Measurements from ENCODE around the gene CHRNB2. TPM values are rescaled to one million over a fixed set of nuclear protein-coding genes. Genes with fewer than 3 reads are reported as not detected.

CHRNB2 gene
- total and polyA plus RNA-seq, 2 of the 8 experiments (the other 6 are each of a cell fraction or from before 2014, with no cell fraction given) = 3.1 to 4.1 TPM

DNA sequence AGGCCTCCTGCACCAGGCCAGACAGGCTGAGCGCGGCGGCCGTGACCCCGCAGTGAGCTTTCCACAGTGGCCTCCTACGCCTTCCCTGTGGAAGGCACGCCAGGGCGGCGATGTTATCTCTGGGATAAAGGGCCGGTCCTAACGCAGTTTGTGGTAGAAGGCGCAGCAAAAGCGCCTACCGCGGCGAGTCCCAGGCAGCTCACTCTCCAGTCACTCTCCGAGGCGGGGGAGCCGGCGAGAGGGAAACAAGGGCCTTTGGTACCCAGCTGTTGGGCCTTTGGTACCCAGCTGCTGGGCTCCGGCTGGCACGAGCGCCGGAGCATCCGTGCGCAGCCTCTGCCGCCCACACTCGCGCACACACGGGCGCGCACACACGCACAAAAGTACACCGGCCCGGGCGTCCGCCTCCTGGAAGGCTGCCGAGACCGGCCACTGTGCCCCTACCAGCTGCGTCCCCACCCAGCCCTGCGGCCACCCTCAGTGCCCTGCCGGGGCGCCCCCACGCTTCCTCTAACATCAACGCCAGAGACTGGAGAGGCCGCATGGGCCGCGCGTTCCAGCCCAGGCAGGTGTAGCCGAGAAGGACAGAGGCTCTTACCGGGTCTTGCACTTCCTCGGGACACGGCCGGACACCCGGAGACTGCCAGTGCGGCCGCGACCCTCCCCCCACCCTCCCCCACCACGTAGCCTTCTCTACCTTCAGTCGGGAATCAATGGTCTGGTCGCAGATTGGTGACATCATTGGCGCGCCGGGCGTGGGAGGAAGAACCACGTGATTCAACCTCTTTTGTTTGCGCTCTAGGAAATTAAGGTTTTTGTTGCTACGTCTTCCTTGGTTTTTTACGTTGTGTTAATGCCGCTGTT, 59.9 kb downstream of the CHRNB2 start:
- Histone ChIP-seq H3K79me1 (ENCODE audit: low read depth, low read length) (peaks cover 15% of the 10 kb centered on the region), H3K56ac (replicated peaks; ENCODE audit: insufficient read length, low read depth, low read length) (peak overlapping the region; percentile 84), H3K36me3 (ENCODE audit: control insufficient read depth in 2 of 4, insufficient read depth in 4 of 4, low read length in 3 of 4) (peaks cover 0 to 4% (median 0%) of the 10 kb centered on the region in 4 experiments; a peak in 2 of 8 replicates), H3K4me1 (replicated peaks in 1 of 4; ENCODE audit: control insufficient read depth in 3 of 4, insufficient read depth in 4 of 4, low read length in 3 of 4) (peaks cover 0 to 5% (median 1%) of the 10 kb centered on the region in 4 experiments; a peak in 2 of 7 replicates), H3K27ac (ENCODE audit: low read depth, low read length) (peak overlapping the region; percentile 94), H4K91ac (replicated peaks; ENCODE audit: insufficient read length, low read length) (peak overlapping the region; percentile 50), H2BK12ac (ENCODE audit: low read depth, low read length) (no peak overlapping the region; the same call in 1 of the 2 replicates), H3K14ac (ENCODE audit: insufficient read length) (no peak overlapping the region), H3K27me3 (replicated peaks in 1 of 4; ENCODE audit: control insufficient read depth in 3 of 4, extremely low read depth in 1 of 4, insufficient read depth in 3 of 4, low read length in 3 of 4) (no peaks in the 10 kb centered on the region), H3K9me3 (ENCODE audit: insufficient read depth in 2 of 2, low read depth in 1 of 2, low read length in 1 of 2) (peaks cover 0 to 6% of the 10 kb centered on the region in 2 experiments; a peak in 1 of 4 replicates), H3K18ac (ENCODE audit: extremely low read depth, low read length) (peak overlapping the region; percentile 55), H3K4me2 (ENCODE audit: insufficient read depth in 1 of 2, low read depth in 2 of 2, low read length in 2 of 2) (peak overlapping the region; percentile 74 to 76), H2AFZ (ENCODE audit: low read length) (peak overlapping the region; percentile 100), H3K79me2 (ENCODE audit: control insufficient read depth in 1 of 2, insufficient read depth in 2 of 2, low read length in 2 of 2) (peaks cover 30 to 52% of the 10 kb centered on the region in 2 experiments), H3K4me3 (ENCODE audit: extremely low read depth in 1 of 4, insufficient read depth in 2 of 4, low read depth in 3 of 4, low read length in 4 of 4) (peak overlapping the region; percentile 66 to 93 (median 90)), H3K4ac (replicated peaks; ENCODE audit: insufficient read length, low read depth, low read length) (peak overlapping the region; percentile 80), H2BK15ac (ENCODE audit: low read length) (no peak overlapping the region), H2BK20ac (ENCODE audit: low read length) (no peak overlapping the region), H4K20me1 (replicated peaks in 1 of 2; ENCODE audit: control insufficient read depth in 1 of 2, insufficient read depth in 2 of 2, low read length in 2 of 2) (peaks cover 4 to 9% of the 10 kb centered on the region in 2 experiments), H2AK5ac (ENCODE audit: low read depth, low read length) (no peak overlapping the region), H3K9ac (replicated peaks in 1 of 4; ENCODE audit: extremely low read depth in 1 of 4, low read depth in 3 of 4, low read length in 3 of 4) (peak overlapping the region; percentile 65 to 89 (median 86)), H4K5ac (ENCODE audit: insufficient read length, low read depth, low read length) (peak overlapping the region; percentile 98), H3K23me2 (ENCODE audit: low read depth, low read length) (peaks cover 9% of the 10 kb centered on the region), H2BK5ac (ENCODE audit: low read depth, low read length) (peak overlapping the region; percentile 77), H2BK120ac (replicated peaks; ENCODE audit: low read depth, low read length) (no peak overlapping the region), H4K8ac (ENCODE audit: extremely low read depth, insufficient read depth, low read length) (peak overlapping the region; percentile 95), H3K23ac (ENCODE audit: insufficient read length) (no peak overlapping the region)
- ChIA-PET POLR2A (ENCODE audit: partially characterized antibody) (interaction anchor here (0.5 to 9.6 kb wide), 9 partner anchors 11 to 1489 kb away, joined by 3 to 111 read pairs (median 3); partner anchors contain the start of gene ADAR), CTCF (ENCODE audit: partially characterized antibody) (interaction anchor here (0.7 to 2.2 kb wide), 6 partner anchors 12 to 42 kb away, joined by 3 to 8 read pairs (median 4); no protein-coding TSS in a partner anchor)
- FAIRE-seq = peak; percentile 66
- peak in 1 of 2 experiments; percentile 97 for DNase-seq (ENCODE audit: low read depth in 1 of 2, low spot score in 2 of 2)
- WGBS, 2 experiments (ENCODE audit: extremely low coverage in 1 of 2, insufficient coverage in 1 of 2, insufficient read length in 1 of 2, insufficient replicate concordance in 2 of 2, low coverage in 1 of 2, low lambda C conversion rate in 2 of 2, missing lambda C conversion rate in 1 of 2) = 4% methylated on average over 57 of the region's 70 CpGs; no CpG with 5 or more reads in 1 of the 2 experiments
- TF ChIP-seq PHF8 (conservative IDR thresholded peaks at IDR 0.05; ENCODE audit: low read depth, low read length) = peak; percentile 81
- TF ChIP-seq SUZ12 (IDR thresholded peaks at IDR 0.05; ENCODE audit: low read length) = no peak
- no peak for TF ChIP-seq BACH1 (IDR thresholded peaks at IDR 0.05; ENCODE audit: low read length)
- no peak for TF ChIP-seq BRCA1 (IDR thresholded peaks at IDR 0.05; ENCODE audit: low read depth, low read length)
- TF ChIP-seq ZNF274 (IDR thresholded peaks at IDR 0.05; ENCODE audit: borderline replicate concordance, extremely low read depth, low read length) = no peak
- 0 out of 2 replicates have a peak, but pooled peaks have one; percentile 36 for TF ChIP-seq E2F6 (IDR thresholded peaks at IDR 0.05)
- peak; percentile 88 for TF ChIP-seq ASH2L (IDR thresholded peaks at IDR 0.05; ENCODE audit: low read length)
- TF ChIP-seq RAD21 (IDR thresholded peaks at IDR 0.05 in 1 of 2, conservative IDR thresholded peaks at IDR 0.05 in 1 of 2; ENCODE audit: low read depth in 2 of 2, low read length in 2 of 2) = no peak
- TF ChIP-seq CHD2 (IDR thresholded peaks at IDR 0.05; ENCODE audit: low read length) = no peak
- TF ChIP-seq RBBP5 (IDR thresholded peaks at IDR 0.05; ENCODE audit: borderline replicate concordance, low read depth, low read length) = peak; percentile 90

All from H1 (cell line).